ENCODE results near the gene PBX3.

GRCh38 chr9:125969462-125969861 lies 222.3 kb downstream of the PBX3 start:
- TF ChIP-seq KDM2A (CRISPR knock-in tag; IDR thresholded peaks at IDR 0.05; ENCODE audit: borderline replicate concordance, low read depth) (no peak), ARNT2 (CRISPR knock-in tag; IDR thresholded peaks at IDR 0.05; ENCODE audit: low read depth) (no peak), HDAC2 (CRISPR knock-in tag; IDR thresholded peaks at IDR 0.05) (no peak), ZNF549 (CRISPR knock-in tag; IDR thresholded peaks at IDR 0.05) (no peak), TAF1 (CRISPR knock-in tag; IDR thresholded peaks at IDR 0.05) (no peak)
- TF ChIP-seq, protein P1, sequence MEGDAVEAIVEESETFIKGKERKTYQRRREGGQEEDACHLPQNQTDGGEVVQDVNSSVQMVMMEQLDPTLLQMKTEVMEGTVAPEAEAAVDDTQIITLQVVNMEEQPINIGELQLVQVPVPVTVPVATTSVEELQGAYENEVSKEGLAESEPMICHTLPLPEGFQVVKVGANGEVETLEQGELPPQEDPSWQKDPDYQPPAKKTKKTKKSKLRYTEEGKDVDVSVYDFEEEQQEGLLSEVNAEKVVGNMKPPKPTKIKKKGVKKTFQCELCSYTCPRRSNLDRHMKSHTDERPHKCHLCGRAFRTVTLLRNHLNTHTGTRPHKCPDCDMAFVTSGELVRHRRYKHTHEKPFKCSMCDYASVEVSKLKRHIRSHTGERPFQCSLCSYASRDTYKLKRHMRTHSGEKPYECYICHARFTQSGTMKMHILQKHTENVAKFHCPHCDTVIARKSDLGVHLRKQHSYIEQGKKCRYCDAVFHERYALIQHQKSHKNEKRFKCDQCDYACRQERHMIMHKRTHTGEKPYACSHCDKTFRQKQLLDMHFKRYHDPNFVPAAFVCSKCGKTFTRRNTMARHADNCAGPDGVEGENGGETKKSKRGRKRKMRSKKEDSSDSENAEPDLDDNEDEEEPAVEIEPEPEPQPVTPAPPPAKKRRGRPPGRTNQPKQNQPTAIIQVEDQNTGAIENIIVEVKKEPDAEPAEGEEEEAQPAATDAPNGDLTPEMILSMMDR (CRISPR knock-in tag; IDR thresholded peaks at IDR 0.05): no peak

Measured in HepG2 (cell line).